GM19351 (cell line): ENCODE data around the gene OSBP.
"Not testable (repeated sequence)": the region's sequence is repeated elsewhere in the genome, so short reads cannot be mapped to it uniquely, and the experiment has no call there.

Source experiments
- ATAC-seq: cut with Tn5 transposase; IDR thresholded peaks from one replicate; pipeline ENCODE4 v1.9.1; 2021; ENCODE audit warnings: mild to moderate bottlenecking, moderate library complexity; ENCODE audit not compliant: unreplicated experiment

Gene OSBP

GRCh38 chr11:59555601-59556114 lies 59.9 kb downstream of the OSBP start:
- no peak for ATAC-seq

DNA sequence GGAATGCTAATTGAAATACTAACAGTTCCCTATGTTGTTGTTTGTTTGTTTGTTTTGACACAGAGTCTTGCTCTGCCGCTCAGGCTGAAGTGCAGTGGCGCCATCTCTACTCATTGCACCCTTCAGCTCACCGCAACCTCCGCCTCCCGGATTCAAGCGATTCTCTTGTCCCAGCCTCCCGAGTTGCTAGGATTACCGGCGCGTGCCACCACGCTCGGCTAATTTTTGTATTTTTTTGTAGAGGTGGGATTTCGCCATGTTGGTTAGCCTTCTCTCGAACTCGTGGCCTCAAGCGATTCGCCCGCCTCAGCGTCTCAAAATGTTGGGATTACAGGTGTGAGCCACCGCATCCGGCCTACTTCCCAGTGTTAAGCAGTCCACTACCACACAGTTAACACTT lies 62.3 kb downstream of the OSBP start:
- no peak for ATAC-seq

DNA sequence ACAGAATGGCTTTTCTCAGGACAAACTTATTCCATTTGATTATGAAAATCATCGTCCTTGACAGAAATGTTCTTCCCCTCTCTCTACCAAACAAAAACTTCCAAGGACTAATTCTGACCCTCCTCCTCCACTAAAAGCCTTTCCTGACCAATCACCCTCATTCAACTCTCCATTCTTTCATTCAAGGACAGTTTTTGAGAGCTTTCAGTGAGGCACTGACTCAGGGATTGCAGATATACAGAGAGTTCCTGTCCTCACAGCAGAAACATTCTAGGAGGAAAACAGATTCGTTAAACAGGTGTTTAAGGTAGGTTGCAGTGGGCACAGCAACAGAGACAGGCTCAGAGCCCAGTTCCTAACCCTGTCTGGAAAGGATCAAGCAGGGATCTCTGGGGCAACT lies 62.7 kb downstream of the OSBP start:
- no peak for ATAC-seq

DNA sequence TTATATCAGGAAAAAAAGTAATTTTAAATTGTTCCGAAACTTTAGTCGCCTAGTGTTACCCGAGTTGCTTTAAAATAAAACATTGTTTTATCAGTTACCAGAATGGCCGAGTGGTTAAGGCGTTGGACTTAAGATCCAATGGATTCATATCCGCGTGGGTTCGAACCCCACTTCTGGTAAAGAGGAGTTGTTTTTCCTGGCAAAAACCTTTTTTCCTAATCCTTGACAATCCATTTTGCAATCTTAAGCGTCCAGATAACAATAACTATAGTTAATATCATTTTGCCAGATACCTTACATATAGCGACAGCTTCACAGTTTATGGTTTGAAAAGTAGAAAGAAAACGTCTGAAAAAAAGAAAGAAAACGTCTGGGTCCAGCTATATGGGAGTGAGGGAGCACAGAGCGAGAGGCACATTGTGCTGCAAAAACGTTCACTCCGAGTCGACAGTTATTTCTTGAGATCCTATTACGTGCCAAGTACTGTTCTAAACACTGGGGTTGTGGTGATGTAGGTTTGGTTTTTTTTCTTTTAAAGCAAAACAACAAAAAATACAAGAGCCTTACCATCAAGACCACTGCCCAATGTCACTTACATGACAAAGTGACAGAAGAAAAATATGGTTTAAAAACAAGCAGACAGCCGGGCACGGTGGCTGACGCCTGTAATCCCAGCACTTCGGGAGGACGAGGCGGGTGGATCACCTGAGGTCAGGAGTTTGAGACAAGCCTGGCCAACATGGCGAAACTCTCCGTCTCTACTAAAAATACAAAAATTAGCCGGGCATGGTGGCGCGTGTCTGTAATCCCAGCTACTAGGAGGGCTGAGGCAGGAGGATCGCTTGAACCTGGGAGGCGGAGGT lies 63.7 kb downstream of the OSBP start:
- ATAC-seq, result no peak

DNA sequence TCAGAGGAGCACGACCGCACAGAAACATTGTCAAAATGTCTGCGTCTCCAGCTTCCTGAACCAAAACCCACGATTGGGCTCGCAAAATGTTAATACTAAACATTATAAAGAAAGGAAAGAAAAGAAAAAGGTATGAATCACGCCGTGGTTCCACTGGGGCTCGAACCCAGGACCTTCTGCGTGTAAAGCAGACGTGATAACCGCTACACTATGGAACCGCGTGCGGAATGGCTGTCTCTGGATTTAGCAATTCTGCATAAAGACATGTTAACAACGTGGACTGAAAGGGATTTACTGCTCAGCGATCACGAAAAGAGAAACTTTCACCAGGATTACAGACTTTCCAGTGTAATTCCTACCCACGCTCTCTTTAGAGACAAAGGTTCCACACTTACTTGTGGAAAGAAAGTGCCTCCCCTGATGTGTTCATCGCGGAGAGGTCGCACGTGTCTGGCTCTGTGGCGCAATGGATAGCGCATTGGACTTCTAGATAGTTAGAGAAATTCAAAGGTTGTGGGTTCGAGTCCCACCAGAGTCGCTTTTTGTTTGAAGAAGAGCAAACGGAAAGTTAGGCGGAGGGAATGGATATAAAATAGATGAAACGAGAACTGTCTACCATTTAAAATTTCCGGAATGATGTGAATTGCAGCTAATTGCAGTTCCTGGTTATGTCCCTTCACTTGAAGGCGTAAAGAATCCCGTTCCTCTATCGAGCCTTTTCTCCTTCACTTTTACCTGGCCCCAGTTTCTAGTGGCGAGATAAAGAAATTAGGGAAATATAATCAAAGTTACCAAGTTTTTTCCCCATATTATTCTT lies 64.5 kb downstream of the OSBP start:
- peak; percentile 24 for ATAC-seq

- ATAC-seq, result peak; percentile 91
These were observed 65.2 kb downstream of the OSBP start for GRCh38 chr11:59550368-59550841.

GRCh38 chr11:59548309-59548656 lies 67.3 kb downstream of the OSBP start:
- ATAC-seq, result no peak

DNA sequence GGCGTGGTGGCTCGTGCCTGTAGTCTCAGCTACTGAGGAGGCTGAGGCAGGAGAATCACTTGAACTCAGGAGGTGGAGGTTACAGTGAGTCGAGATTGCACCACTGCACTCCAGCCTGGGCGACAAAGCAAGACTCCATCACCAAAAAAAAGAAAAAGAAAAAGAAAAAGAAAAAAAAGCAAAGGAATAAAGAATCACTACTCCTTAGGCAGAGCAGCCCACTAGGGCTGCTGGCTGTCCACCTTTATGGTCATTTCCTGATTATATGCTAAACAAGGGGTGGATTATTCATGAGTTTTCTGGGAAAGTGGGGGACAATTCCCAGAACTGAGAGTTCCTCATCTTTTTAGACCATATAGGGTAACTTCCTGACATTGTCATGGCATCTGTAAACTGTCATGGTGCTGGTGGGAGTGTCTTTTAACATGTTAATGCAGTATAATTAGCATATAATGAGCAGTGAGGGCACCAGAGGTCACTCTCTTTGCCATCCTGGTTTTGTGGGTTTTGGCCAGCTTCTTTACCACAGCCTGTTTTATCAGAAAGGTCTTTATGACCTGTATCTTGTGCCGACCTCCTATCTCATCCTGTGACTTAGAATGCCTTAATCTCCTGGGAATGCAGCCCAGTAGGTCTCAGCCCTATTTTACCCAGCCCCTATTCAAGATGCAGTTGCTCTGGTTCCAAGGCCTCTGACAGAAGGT lies 67.8 kb downstream of the OSBP start:
- not testable (repeated sequence) for ATAC-seq

DNA sequence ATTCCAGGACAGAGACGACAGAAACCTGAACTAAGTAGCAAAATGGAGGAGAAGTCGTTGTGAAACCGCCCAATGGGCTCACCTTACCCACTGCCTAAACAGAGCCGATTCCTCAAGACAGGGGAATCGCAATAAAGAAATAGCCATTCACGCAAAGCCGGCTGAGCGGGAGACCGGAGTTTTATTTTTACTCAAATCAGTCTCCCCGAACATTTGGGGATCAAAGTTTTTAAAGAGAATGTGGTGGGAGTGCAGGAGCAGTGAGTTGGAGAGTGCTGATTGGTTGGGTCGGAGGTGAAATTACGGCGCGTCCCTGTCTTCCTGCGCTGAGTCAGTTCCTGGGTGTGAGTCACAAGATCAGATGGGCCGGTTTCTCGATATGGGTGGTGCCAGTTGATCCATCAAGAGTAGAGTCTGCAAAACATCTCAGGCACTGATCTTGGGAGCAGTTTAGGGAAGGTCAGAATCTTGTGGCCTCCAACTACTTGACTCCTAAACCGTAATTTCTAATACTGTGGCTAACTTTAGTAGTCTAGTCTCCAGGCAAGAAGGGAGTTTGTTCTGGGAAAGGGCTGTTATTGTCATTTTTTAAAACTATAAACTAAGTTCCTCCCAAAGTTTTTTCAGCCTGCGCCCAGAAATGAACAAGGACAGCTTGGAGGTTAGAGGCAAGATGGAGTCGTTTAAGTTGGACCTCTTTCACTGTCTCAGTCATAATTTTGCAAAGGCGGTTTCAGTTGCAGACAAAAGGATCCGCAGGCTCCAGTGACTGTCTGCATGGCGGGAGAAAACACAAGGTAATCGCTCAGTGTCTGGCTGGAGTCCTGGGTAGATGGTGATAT lies 70.2 kb downstream of the OSBP start:
- ATAC-seq, result no peak

DNA sequence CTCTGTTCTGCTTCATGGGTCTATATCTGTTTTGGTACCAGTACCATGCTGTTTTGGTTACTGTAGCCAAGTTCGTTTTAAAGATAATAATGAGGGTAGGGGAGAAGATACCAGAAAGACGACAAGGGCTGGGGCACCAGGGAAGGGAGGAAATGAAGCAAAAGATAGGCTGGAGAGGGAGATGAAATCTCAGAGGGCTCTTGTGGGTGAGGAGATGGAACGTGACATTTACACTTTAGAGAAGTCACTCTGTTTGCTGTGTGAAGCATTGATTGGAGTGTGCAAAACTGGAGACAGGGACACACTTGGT lies 70.8 kb downstream of the OSBP start:
- no peak for ATAC-seq

DNA sequence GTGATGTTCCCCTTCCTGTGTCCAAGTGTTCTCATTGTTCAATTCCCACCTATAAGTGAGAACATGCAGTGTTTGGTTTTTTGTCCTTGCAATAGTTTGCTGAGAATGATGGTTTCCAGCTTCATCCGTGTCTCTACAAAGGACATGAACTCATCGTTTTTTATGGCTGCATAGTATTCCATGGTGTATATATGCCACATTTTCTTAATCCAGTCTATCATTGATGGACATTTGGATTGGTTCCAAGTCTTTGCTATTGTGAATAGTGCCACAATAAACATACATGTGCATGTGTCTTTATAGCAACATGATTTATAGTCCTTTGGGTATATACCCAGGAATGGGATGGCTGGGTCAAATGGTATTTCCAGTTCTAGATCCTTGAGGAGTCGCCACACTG lies 71.9 kb downstream of the OSBP start:
- not testable (repeated sequence) for ATAC-seq

DNA sequence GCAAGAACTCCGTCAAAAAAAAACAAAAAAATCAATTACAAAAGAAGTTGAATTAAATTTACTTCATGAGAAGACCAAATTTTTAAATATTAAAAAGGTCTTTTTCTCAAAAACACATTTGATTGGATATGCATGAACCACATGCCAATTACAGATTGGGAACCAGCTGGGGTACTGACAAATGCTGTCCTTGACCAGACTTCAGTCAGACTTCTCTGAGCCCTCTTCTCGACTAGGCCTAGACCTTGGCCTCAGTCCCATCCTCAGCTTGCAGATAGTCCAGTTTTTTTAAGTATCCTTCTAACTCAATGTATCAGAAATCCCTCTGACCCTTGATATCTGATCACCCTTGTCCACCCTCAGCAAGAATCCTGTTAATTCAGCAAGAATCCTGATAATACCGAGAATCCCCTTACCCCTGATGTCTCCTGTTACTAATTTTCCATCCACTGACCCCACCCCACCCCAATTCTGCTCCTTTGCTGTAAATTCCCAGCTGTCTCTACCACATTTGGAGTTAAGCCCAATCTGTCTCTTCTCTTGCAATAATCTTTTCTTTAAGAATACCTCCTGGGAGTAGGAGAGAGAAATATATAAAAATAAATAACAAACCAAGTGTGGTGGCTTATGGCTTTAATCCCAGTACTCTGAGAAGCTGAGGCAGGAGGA lies 73.3 kb downstream of the OSBP start:
- ATAC-seq, result no peak

- ATAC-seq, result no peak
These were observed 80.9 kb downstream of the OSBP start for GRCh38 chr11:59534676-59535075.

GRCh38 chr11:59532620-59533019 lies 83.0 kb downstream of the OSBP start:
- ATAC-seq, result no peak

GRCh38 chr11:59528711-59529110 lies 86.9 kb downstream of the OSBP start:
- ATAC-seq, result no peak
